Keratinocyte (primary cell): ENCODE measurements around the gene OSBPL5.

Experiments
- EZH2 ChIP-seq: IDR thresholded peaks from one replicate; pipeline ENCODE4 v1.6.1; 2012; ENCODE audit warnings: inconsistent platforms, mild to moderate bottlenecking, low read length, moderate library complexity
- TF ChIP-seq, protein P1 (sequence below), 3 experiments: IDR thresholded peaks in 1 of 3; conservative IDR thresholded peaks in 1 of 3; optimal IDR thresholded peaks in 1 of 3; 2 replicates in 2 of 3; 3 replicates in 1 of 3; pipeline versions ENCODE3 to v1.5.1; 2011; ENCODE audit warnings: low read length in 3 of 3, mild to moderate bottlenecking in 3 of 3, moderate library complexity in 2 of 3, control low read depth in 1 of 3, inconsistent platforms in 1 of 3; ENCODE audit not compliant: insufficient read depth in 2 of 3; ENCODE audit errors: extremely low read depth in 1 of 3

- TF ChIP-seq, protein P1, sequence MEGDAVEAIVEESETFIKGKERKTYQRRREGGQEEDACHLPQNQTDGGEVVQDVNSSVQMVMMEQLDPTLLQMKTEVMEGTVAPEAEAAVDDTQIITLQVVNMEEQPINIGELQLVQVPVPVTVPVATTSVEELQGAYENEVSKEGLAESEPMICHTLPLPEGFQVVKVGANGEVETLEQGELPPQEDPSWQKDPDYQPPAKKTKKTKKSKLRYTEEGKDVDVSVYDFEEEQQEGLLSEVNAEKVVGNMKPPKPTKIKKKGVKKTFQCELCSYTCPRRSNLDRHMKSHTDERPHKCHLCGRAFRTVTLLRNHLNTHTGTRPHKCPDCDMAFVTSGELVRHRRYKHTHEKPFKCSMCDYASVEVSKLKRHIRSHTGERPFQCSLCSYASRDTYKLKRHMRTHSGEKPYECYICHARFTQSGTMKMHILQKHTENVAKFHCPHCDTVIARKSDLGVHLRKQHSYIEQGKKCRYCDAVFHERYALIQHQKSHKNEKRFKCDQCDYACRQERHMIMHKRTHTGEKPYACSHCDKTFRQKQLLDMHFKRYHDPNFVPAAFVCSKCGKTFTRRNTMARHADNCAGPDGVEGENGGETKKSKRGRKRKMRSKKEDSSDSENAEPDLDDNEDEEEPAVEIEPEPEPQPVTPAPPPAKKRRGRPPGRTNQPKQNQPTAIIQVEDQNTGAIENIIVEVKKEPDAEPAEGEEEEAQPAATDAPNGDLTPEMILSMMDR (optimal IDR thresholded peaks at IDR 0.05 in 1 of 3, IDR thresholded peaks at IDR 0.05 in 1 of 3, conservative IDR thresholded peaks at IDR 0.05 in 1 of 3; ENCODE audit: extremely low read depth in 1 of 3, insufficient read depth in 2 of 3, low read length in 3 of 3), result no peak
- TF ChIP-seq EZH2, result no peak
Measured at GRCh38 chr11:3037945-3038271, 127.2 kb downstream of the OSBPL5 start.
